ENCODE measurements around the gene AXL.

Gene AXL

DNA sequence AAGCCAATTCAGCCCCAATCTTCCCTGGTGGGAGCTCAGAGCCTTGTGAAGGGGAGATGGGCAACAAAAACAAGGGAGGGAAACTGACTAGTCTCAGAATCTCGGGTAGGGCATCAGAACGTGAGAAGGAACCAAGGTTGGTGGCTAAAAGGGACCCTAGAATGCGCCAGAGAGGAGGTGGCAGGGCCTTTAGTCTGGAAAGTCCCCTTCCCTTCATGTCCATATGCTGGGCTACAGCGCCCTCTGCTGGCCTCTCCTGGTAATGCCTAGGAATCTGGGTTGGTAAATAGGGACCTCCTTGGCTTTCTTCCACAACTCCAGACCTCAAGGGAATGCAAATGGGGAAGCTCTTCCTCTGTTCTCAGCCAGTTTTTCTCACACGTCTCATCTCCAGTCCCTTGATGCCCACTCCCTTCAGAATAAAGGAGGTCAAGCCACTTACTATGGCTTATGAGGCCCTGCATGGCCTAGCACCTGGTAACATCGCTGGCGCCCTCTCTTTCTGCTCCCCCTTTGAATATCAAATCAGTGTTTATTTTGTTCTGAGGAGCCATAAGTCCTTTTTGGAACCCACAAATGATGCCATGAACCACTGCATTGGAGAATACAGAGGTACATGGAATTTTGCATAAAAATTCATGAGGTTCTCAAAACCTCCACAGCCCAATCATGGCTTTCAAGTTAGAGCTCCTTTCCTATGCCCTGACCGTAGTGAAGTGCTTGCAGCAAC lies 89.6 kb downstream of the AXL start:
- peak; percentile 85 for DNase-seq (ENCODE audit: low spot score)

DNA sequence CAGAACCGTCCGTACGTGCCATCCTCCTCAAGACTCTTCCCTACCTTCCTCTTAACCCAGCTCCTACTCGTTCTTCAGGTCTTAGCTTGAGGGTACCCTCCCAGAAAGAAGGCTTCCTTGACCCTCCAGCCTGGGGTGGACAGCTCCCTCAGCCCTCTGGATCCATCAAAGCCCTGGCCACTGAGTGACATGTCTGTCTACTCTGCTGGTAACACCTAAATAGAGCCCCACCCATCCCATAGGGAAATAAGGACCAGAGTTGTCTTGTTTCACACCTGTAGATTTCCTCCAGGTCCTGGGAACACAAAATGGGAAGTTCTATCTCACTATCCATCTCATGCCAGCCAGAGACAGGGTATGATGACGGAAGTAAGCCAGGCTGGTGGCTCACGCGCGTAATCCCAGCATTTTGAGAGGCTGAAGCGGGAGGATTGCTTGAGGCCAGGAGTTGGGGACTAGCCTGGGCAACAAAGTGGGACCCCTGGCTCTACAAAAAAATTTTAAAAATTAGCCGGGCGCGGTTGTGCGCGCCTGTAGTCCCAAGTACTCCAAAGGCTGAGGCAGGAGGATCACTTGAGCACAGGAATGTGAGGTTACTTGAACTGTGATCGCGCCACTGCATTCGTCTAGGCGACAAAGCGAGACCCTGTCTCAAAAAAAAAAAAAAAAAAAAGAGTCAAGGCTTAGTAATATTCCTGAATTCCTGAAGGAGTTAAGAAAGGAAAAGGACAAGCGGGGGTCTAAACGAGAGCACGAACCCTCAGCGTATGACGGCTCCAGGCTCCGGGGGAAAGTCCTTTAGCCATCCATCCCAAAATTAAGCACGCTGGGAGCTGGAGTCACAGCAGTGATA lies 90.4 kb downstream of the AXL start:
- DNase-seq (ENCODE audit: low spot score), result no peak

DNA sequence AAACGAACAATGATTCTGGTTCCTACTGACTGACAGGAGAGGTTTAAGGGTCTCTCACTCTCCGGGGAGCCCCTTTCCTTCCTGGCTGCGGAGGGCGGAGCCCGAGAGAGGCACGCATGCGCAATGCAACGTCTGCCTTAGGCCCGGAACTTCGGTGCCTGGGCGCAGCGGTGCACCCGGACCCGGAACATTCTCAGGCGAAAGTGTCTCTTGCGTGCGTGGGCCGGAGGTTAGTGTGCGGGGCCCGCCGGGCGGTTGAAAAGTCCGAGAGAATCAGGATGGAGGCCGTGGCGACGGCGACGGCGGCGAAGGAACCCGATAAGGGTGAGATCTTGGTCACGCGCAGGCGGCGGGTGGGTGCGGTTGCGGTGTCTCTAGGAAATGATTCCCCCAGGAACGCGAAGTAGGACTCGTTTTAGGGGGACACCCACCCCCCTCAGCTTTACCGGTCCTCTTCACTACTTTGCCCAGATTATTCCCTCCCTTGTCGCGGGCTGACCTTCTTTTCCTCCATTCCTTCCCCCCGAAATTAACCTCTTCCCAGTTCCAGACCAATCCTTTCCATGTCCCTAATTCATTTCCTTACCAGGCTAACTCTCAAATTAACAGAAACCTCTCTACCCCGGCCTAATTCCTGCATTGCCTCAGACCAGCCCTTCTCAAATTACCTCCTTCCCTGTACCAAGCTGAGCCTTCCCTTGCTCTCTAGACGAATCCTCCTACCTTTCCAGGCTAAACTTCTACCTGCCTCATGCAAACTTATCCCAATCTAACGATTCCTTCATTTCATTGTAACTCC lies 91.2 kb downstream of the AXL start, which contains the start of gene CCDC97:
TSS of gene CCDC97 (plus strand) at position 140 of the 799 bp plus-strand sequence. CDS start at position 279, 139 bp downstream.
- peak; percentile 93 for DNase-seq (ENCODE audit: low spot score)

DNA sequence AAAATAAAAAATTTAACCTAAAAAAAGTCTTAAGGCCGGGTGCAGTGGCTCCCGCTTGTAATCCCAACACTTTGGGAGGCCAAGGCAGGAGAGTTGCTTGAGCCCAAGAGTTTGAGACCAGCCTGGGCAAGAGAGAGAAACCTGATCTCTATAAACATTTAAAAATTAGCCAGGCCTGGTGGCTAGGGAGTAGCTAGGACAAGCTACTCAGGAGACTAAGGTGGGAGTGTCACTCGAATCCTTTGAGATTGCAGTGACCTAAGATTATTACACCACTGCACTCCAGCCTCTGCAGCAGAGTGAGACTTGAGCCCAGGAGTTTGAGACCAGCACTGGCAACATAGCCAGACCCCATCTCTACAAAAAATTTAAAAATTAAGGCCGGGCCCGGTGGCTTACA lies 92.0 kb downstream of the AXL start:
- no peak for DNase-seq (ENCODE audit: low spot score)
